Liver (tissue), 9 donors: ENCODE measurements around the gene RPS2. TPM values are rescaled to one million over a fixed set of nuclear protein-coding genes. Genes with fewer than 3 reads are reported as not detected.
"Not testable (repeated sequence)": the region's sequence is repeated elsewhere in the genome, so short reads cannot be mapped to it uniquely, and the experiment has no call there.

ENCODE experiments used
- DNase-seq: peaks from one replicate; pipeline ENCODE4 v3.0.0-alpha.2; 2017; ENCODE audit warnings: low spot score
- H3K27ac ChIP-seq, 2 donors: one replicate each; pipeline ENCODE4 v1.7.0; 2013; ENCODE audit warnings: inconsistent platforms in 2 of 2, low read length in 2 of 2, control low read depth in 1 of 2, low read depth in 1 of 2, mild to moderate bottlenecking in 1 of 2
- H3K27me3 ChIP-seq, 4 donors: one replicate each; pipeline versions ENCODE4 v1.6.1 to v1.7.0; 2013; ENCODE audit warnings: low read length in 3 of 4, inconsistent platforms in 1 of 4, mild to moderate bottlenecking in 1 of 4, moderate library complexity in 1 of 4; ENCODE audit not compliant: control insufficient read depth in 4 of 4, insufficient read depth in 4 of 4
- H3K36me3 ChIP-seq, 4 donors: one replicate each; pipeline versions ENCODE4 v1.6.1 to v1.7.0; 2013; ENCODE audit warnings: low read length in 3 of 4, mild to moderate bottlenecking in 3 of 4, low read depth in 1 of 4, moderate library complexity in 1 of 4; ENCODE audit not compliant: control insufficient read depth in 4 of 4, insufficient read depth in 3 of 4
- H3K4me1 ChIP-seq, 4 donors: one replicate each; pipeline versions ENCODE4 v1.6.1 to v1.7.0; 2013; ENCODE audit warnings: low read length in 3 of 4, mild to moderate bottlenecking in 3 of 4, moderate library complexity in 1 of 4; ENCODE audit not compliant: control insufficient read depth in 4 of 4, insufficient read depth in 4 of 4
- H3K4me3 ChIP-seq, 3 donors: one replicate each; pipeline versions ENCODE4 v1.6.1 to v1.7.0; 2013; ENCODE audit warnings: low read length in 3 of 3, control low read depth in 1 of 3, low read depth in 1 of 3, mild to moderate bottlenecking in 1 of 3
- H3K9ac ChIP-seq, 2 donors: one replicate each; pipeline ENCODE4 v1.7.0; 2013; ENCODE audit warnings: low read length in 2 of 2, mild to moderate bottlenecking in 2 of 2, moderate library complexity in 2 of 2, control low read depth in 1 of 2, low read depth in 1 of 2
- H3K9me3 ChIP-seq, 4 donors: one replicate each; pipeline versions ENCODE4 v1.6.1 to v1.7.0; 2013; ENCODE audit warnings: low read length in 3 of 4; ENCODE audit not compliant: control insufficient read depth in 4 of 4
- EGR1 ChIP-seq, 2 donors: IDR thresholded peaks; 2 replicates each; pipeline ENCODE4 v1.6.1; 2016 to 2018; ENCODE audit warnings: antibody characterized with exemption in 2 of 2, low read depth in 2 of 2
- FOXA2 ChIP-seq: IDR thresholded peaks from 2 replicates; pipeline ENCODE4 v1.6.1; 2016; ENCODE audit warnings: antibody characterized with exemption
- GABPA ChIP-seq, 2 donors: IDR thresholded peaks in 1 of 2; conservative IDR thresholded peaks in 1 of 2; 2 replicates each; pipeline ENCODE4 v1.6.1; 2016; ENCODE audit warnings: antibody characterized with exemption in 2 of 2, mild to moderate bottlenecking in 1 of 2, moderate library complexity in 1 of 2
- NR2F2 ChIP-seq: IDR thresholded peaks from 2 replicates; pipeline ENCODE4 v1.6.1; 2016; ENCODE audit warnings: antibody characterized with exemption
- RAD21 ChIP-seq, 2 donors: IDR thresholded peaks; 2 replicates each; pipeline ENCODE4 v1.6.1; 2016; ENCODE audit warnings: antibody characterized with exemption in 2 of 2, mild to moderate bottlenecking in 2 of 2
- RXRA ChIP-seq, 2 donors: IDR thresholded peaks; 2 replicates each; pipeline ENCODE4 v1.6.1; 2017 to 2018; ENCODE audit warnings: antibody characterized with exemption in 2 of 2, mild to moderate bottlenecking in 1 of 2
- SP1 ChIP-seq: IDR thresholded peaks from 2 replicates; pipeline ENCODE4 v1.6.1; 2018; ENCODE audit warnings: antibody characterized with exemption, mild to moderate bottlenecking
- TAF1 ChIP-seq: conservative IDR thresholded peaks from 2 replicates; pipeline ENCODE4 v1.6.1; 2016; ENCODE audit warnings: antibody characterized with exemption, mild to moderate bottlenecking
- YY1 ChIP-seq: IDR thresholded peaks from 2 replicates; pipeline ENCODE4 v1.6.1; 2016; ENCODE audit warnings: antibody characterized with exemption, mild to moderate bottlenecking
- WGBS: extraction: QIAGEN DNeasy Blood & Tissue Kit; methylation state at CpG from one replicate; pipeline ENCODE4 v1.1.7; 2013; 5-methylcytosine and 5-hydroxymethylcytosine counted together
- polyA plus RNA-seq, 2 donors: library from polyadenylated mRNA; stranded (reverse) in 1 of 2; unstranded in 1 of 2; fragments of 200-250 nt in 1 of 2; fragments of >200 nt in 1 of 2; fragmentation: Nextera tagmentation in 1 of 2; extraction: Ambion mirVana in 1 of 2; gene quantifications; one replicate each; pipeline versions ENCODE4 v1.2.1 to v1.2.3, GENCODE V29; 2013 to 2015
- total RNA-seq, 2 donors: library from RNA; depleted of rRNA; stranded (reverse); fragments of >200 nt; gene quantifications; one replicate each; pipeline ENCODE4 v1.2.3, GENCODE V29; 2014
- TF ChIP-seq, protein P1 (sequence below): IDR thresholded peaks from 2 replicates; pipeline ENCODE4 v1.6.1; 2016; ENCODE audit warnings: antibody characterized with exemption
- TF ChIP-seq, protein P2 (sequence below): fragments of 150-350 bp; IDR thresholded peaks from 2 replicates; pipeline ENCODE4 v1.5.1; 2017; ENCODE audit warnings: improper control_type of control experiment, low read depth, low read length; ENCODE audit not compliant: missing input control
- TF ChIP-seq, protein P3 (sequence below): IDR thresholded peaks from 2 replicates; pipeline ENCODE4 v1.6.1; 2016; ENCODE audit warnings: antibody characterized with exemption, mild to moderate bottlenecking
- donor health status: healthy.
- donor health status: healthy.
- donor health status: healthy.
- donor health status: healthy.
- donor health status: healthy.

The RPS2 gene
- total and polyA plus RNA-seq, 4 donors = 524 to 1,440 (median 940) TPM

DNA sequence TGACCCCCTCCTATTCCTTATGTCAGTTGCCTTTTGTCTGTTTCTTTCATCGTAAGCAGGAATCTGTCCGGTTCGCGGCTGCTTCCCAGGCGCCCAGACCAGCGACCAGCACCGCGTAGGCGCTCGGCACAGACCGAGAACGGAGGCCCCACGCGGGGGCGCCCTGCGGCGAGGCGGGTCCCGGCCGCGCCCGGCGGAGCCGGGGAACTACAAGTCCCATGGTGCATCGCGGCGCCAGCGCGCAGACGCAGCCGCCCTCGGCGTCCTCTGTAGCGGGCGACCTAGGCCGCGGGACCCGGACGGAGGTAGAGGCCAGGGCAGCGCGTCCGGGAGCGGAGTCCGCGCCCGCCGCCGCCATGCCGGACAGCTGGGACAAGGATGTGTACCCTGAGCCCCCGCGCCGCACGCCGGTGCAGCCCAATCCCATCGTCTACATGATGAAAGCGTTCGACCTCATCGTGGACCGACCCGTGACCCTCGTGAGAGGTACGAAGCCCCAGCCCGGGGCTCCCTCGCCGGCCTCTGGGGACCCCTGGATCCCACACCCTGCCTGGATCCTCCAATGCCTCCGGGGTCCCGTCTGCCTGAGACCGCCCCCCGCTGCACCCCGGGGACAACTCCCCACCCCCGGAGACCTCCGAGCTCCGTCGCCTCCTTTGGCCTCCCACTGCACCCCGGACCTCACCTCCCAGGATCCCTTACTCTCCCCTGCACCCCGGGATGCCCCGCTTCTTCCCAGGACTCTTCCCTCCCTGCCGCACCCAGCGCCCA, 5.2 kb downstream of the RPS2 start, which contains the start of gene NDUFB10:
NDUFB10 (plus strand) TSS at position 270 of the 771 bp plus-strand sequence; CDS start at position 357, 87 bp downstream.
- H3K27me3 ChIP-seq = no peaks in the 10 kb centered on the region
- H3K4me3 ChIP-seq = peak within 1 kb of the TSS; percentile 80 to 92 (median 90)
- peaks cover 0 to 26% (median 7%) of the 10 kb centered on the region in 4 donors for H3K36me3 ChIP-seq
- peaks cover 4 to 28% (median 23%) of the 10 kb centered on the region in 4 donors for H3K4me1 ChIP-seq
- H3K9ac ChIP-seq = peak within 1 kb of the TSS; percentile 45 to 72
- H3K9me3 ChIP-seq = no peaks in the 10 kb centered on the region
- peak within 1 kb of the TSS; percentile 50 to 77 for H3K27ac ChIP-seq
- under 1% methylated on average over 79 of the region's 79 CpGs for WGBS
- DNase-seq = peak; percentile 96
- TF ChIP-seq NR2F2 = no peak
- TF ChIP-seq RAD21 (IDR thresholded peaks at IDR 0.05) = peak in 1 of 2 donors; percentile 50
- no peak for TF ChIP-seq SP1
- TF ChIP-seq RXRA (IDR thresholded peaks at IDR 0.05) = no peak
- no peak for TF ChIP-seq FOXA2
- TF ChIP-seq YY1 = peak; percentile 73
- TF ChIP-seq GABPA (IDR thresholded peaks at IDR 0.05 in 1 of 2, conservative IDR thresholded peaks at IDR 0.05 in 1 of 2) = peak in 1 of 2 donors; percentile 58
- no peak for TF ChIP-seq TAF1
- TF ChIP-seq, protein P1, sequence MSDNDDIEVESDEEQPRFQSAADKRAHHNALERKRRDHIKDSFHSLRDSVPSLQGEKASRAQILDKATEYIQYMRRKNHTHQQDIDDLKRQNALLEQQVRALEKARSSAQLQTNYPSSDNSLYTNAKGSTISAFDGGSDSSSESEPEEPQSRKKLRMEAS = no peak
- TF ChIP-seq, protein P2, sequence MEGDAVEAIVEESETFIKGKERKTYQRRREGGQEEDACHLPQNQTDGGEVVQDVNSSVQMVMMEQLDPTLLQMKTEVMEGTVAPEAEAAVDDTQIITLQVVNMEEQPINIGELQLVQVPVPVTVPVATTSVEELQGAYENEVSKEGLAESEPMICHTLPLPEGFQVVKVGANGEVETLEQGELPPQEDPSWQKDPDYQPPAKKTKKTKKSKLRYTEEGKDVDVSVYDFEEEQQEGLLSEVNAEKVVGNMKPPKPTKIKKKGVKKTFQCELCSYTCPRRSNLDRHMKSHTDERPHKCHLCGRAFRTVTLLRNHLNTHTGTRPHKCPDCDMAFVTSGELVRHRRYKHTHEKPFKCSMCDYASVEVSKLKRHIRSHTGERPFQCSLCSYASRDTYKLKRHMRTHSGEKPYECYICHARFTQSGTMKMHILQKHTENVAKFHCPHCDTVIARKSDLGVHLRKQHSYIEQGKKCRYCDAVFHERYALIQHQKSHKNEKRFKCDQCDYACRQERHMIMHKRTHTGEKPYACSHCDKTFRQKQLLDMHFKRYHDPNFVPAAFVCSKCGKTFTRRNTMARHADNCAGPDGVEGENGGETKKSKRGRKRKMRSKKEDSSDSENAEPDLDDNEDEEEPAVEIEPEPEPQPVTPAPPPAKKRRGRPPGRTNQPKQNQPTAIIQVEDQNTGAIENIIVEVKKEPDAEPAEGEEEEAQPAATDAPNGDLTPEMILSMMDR = peak; percentile 49
- peak in 1 of 2 donors; percentile 35 for TF ChIP-seq EGR1 (IDR thresholded peaks at IDR 0.05; ENCODE audit: low read depth in 2 of 2)

DNA sequence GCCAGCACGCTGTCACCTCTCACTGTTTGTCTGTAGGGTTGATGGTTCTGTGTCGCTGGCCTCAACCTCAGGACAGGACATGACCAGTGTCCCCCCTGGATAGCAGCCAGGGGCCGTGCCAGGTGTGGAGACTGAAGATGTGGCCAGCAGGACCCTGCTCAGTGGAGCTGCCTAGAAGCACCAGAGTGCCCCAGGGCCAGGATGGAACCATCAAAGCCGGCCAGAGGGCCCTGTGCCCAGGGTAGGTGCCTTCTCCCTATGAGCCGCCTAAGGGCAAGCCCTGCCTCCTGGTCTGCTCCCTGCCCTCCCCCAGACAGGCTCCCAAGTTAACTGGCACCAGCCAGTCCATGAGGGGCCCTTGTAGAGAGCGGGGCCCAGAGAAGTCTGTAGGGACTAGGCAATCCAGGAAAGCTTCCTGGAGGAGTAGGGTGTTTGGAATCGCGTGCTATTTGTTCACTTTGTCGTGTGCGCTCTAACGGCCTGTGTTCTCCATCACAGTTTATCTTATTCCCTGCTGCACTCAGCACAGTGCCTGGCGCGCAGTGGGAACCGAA, 5.8 kb downstream of the RPS2 start:
- Histone ChIP-seq H3K4me1 (peaks cover 4 to 26% (median 21%) of the 10 kb centered on the region in 4 donors), H3K4me3 (peak overlapping the region in 1 of 3 donors; percentile 92), H3K9ac (peak overlapping the region in 1 of 2 donors; percentile 72), H3K27ac (peak overlapping the region in 1 of 2 donors; percentile 50), H3K27me3 (no peaks in the 10 kb centered on the region), H3K36me3 (peaks cover 0 to 26% (median 7%) of the 10 kb centered on the region in 4 donors), H3K9me3 (no peaks in the 10 kb centered on the region)
- WGBS = 29% methylated on average over 14 of the region's 14 CpGs
- TF ChIP-seq, protein P2 = no peak
- TF ChIP-seq, protein P3, sequence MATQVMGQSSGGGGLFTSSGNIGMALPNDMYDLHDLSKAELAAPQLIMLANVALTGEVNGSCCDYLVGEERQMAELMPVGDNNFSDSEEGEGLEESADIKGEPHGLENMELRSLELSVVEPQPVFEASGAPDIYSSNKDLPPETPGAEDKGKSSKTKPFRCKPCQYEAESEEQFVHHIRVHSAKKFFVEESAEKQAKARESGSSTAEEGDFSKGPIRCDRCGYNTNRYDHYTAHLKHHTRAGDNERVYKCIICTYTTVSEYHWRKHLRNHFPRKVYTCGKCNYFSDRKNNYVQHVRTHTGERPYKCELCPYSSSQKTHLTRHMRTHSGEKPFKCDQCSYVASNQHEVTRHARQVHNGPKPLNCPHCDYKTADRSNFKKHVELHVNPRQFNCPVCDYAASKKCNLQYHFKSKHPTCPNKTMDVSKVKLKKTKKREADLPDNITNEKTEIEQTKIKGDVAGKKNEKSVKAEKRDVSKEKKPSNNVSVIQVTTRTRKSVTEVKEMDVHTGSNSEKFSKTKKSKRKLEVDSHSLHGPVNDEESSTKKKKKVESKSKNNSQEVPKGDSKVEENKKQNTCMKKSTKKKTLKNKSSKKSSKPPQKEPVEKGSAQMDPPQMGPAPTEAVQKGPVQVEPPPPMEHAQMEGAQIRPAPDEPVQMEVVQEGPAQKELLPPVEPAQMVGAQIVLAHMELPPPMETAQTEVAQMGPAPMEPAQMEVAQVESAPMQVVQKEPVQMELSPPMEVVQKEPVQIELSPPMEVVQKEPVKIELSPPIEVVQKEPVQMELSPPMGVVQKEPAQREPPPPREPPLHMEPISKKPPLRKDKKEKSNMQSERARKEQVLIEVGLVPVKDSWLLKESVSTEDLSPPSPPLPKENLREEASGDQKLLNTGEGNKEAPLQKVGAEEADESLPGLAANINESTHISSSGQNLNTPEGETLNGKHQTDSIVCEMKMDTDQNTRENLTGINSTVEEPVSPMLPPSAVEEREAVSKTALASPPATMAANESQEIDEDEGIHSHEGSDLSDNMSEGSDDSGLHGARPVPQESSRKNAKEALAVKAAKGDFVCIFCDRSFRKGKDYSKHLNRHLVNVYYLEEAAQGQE = no peak
- TF ChIP-seq TAF1 = no peak
- DNase-seq = no peak

DNA sequence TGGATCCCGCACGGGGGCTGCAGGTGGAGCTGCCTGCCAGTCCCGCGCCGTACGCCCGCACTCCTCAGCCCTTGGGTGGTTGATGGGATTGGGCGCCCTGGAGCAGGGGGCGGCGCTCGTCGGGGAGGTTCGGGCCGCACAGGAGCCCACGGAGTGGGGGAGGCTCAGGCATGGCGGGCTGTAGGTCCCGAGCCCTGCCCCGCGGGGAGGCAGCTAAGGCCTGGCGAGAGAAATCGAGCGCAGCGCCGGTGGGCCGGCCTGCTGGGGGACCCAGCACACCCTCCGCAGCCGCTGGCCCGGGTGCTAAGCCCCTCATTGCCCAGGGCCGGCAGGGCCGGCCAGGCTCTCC, 6.5 kb downstream of the RPS2 start:
- Histone ChIP-seq H3K4me1 (peaks cover 3 to 20% (median 15%) of the 10 kb centered on the region in 4 donors), H3K36me3 (peaks cover 0 to 19% (median 6%) of the 10 kb centered on the region in 4 donors)
- DNase-seq, H3K4me3 ChIP-seq, H3K9me3 ChIP-seq, H3K27me3 ChIP-seq, H3K9ac ChIP-seq, H3K27ac ChIP-seq: not testable (repeated sequence)
- 70% methylated on average over 30 of the region's 30 CpGs for WGBS

DNA sequence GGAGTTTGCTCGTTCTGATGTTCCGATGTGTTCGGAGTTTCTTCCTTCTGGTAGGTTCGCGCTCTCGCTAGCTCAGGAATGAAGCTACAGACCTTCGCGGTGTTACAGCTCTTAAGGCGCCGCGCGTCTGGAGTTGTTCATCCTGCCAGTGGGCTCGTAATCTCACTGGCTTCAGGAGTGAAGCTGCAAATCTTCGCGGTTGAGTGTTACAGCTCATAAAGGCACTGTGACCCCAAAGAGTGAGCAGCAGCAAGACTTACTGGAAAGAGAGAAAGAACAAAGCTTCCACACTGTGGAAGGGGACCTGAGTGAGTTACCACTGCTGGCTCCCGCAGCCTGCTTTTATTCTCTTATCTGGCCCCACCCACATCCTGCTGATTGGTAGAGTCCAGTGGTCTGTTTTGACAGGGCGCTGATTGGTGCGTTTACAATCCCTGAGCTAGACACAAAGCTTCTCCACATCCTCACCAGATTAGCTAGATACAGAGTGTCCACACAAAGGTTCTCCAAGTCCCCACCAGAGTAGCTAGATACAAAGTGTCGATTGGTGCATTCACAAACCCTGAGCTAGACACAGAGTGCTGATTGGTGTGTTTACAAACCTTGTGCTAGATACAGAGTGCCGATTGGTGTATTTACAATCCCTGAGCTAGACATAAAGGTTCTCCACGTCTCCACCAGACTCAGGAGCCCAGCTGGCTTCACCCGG, 7.0 kb downstream of the RPS2 start:
- Histone ChIP-seq H3K36me3 (peaks cover 0 to 14% (median 6%) of the 10 kb centered on the region in 4 donors), H3K4me1 (peaks cover 2 to 19% (median 15%) of the 10 kb centered on the region in 4 donors)
- not testable (repeated sequence) for H3K4me3 ChIP-seq, DNase-seq, H3K9ac ChIP-seq, H3K27me3 ChIP-seq, H3K27ac ChIP-seq, H3K9me3 ChIP-seq
- 93% methylated on average over 21 of the region's 22 CpGs for WGBS
